ENCODE measurements around the gene ZNF280D.

GRCh38 chr15:56772868-56773639 lies 39.7 kb upstream of the ZNF280D start:
- TF ChIP-seq CTCF (IDR thresholded peaks at IDR 0.05) (no peak), POLR2A (IDR thresholded peaks at IDR 0.05) (no peak)
